Esophagus muscularis mucosa (tissue), 4 donors: ENCODE results near the gene ANKRD17. TPM values are rescaled to one million over a fixed set of nuclear protein-coding genes. Genes with fewer than 3 reads are reported as not detected.
"Not testable (repeated sequence)": the region's sequence is repeated elsewhere in the genome, so short reads cannot be mapped to it uniquely, and the experiment has no call there.

Experiments
- DNase-seq: peaks from one replicate; pipeline ENCODE4 v3.0.0-alpha.2; 2017; ENCODE audit errors: extremely low spot score
- H3K27ac ChIP-seq, 4 donors: fragments of 200-600 bp; sonication (generic); replicated peaks in 1 of 4; 1 replicate in 3 of 4; 2 replicates in 1 of 4; pipeline ENCODE4 v1.5.1; 2016 to 2019; ENCODE audit warnings: mild to moderate bottlenecking in 1 of 4
- H3K27me3 ChIP-seq, 4 donors: fragments of 200-600 bp; sonication (generic); one replicate each; pipeline versions ENCODE4 v1.5.1 to v1.6.0; 2016 to 2019
- H3K36me3 ChIP-seq, 4 donors: fragments of 200-600 bp; sonication (generic); one replicate each; pipeline ENCODE4 v1.5.1; 2016 to 2019
- H3K4me1 ChIP-seq, 4 donors: fragments of 200-600 bp; sonication (generic); one replicate each; pipeline ENCODE4 v1.5.1; 2016 to 2019
- H3K4me3 ChIP-seq, 4 donors: fragments of 200-600 bp; sonication (generic); 1 replicate in 2 of 4; 2 replicates in 2 of 4; pipeline ENCODE4 v1.5.1; 2016 to 2019; ENCODE audit warnings: mild to moderate bottlenecking in 4 of 4, moderate library complexity in 1 of 4
- H3K9me3 ChIP-seq, 4 donors: fragments of 200-600 bp; sonication (generic); 1 replicate in 3 of 4; 2 replicates in 1 of 4; pipeline ENCODE4 v1.5.1; 2016 to 2019
- EP300 ChIP-seq: sonication (generic); formaldehyde crosslinking; IDR thresholded peaks from one replicate; pipeline ENCODE4 v1.6.1; 2017; ENCODE audit warnings: antibody characterized with exemption
- POLR2A ChIP-seq: fragments of 450-650 bp; IDR thresholded peaks from one replicate; pipeline ENCODE4 v1.6.1; 2017; ENCODE audit warnings: antibody characterized with exemption, moderate library complexity, mild to moderate bottlenecking, low read depth
- POLR2AphosphoS5 ChIP-seq, 2 donors: sonication (generic); formaldehyde crosslinking; IDR thresholded peaks; one replicate each; pipeline ENCODE4 v1.6.1; 2017; ENCODE audit warnings: antibody characterized with exemption in 2 of 2
- WGBS: methylation state at CpG from one replicate; pipeline ENCODE4 v1.1.5; 2018; 5-methylcytosine and 5-hydroxymethylcytosine counted together
- intact Hi-C: fragments of 100-400 bp; cut with DNase I; formaldehyde crosslinking; loops from one replicate; pipeline ENCODE4 v1.15.1; 2023
- total RNA-seq, 4 donors: library from RNA; depleted of rRNA; stranded (reverse); fragments of >200 nt; gene quantifications; one replicate each; pipeline versions ENCODE4 v1.1.0 to v1.2.1, GENCODE V29; 2016
- TF ChIP-seq, protein P1 (sequence below), 3 experiments: fragments of 200-600 bp in 2 of 3; fragments of 450-650 bp in 1 of 3; sonication (generic) in 2 of 3; IDR thresholded peaks; one replicate each; pipeline ENCODE4 v1.5.1; 2017 to 2019; ENCODE audit warnings: antibody characterized with exemption in 3 of 3, mild to moderate bottlenecking in 2 of 3, moderate library complexity in 1 of 3

ANKRD17 gene
- total RNA-seq, 4 donors from 2014 or later = 47.9 to 58.1 (median 54.7) TPM

DNA sequence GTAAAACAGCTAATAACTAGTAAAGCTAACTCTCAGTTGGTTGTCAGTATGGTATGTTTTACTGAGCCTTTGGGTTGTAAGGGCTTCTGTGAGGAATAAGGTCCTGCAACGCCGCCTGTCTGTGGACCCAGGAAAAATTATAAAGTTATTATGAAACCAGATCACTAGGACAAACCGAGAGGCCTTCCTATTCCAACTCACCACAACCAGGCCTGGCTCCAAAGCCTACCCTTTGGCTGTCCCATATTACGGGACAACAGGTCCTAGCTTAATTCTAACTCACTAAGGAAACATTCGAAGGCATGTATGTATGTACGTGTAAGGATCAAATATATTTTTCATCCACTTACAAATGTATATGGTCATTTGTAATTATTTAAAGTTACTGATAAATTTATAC, 1.4 kb downstream of the ANKRD17 start:
- peak overlapping the region; percentile 80 to 98 (median 86) for H3K4me3 ChIP-seq
- intact Hi-C loops = loop anchor here (5.0 kb wide), 1 partner anchor 110 kb away; no protein-coding TSS in a partner anchor
- H3K4me1 ChIP-seq = peaks cover 61 to 75% (median 71%) of the 10 kb centered on the region in 4 donors
- no peaks in the 10 kb centered on the region for H3K27me3 ChIP-seq
- peak; percentile 93 for DNase-seq
- peaks cover 0 to 8% (median 0%) of the 10 kb centered on the region in 4 donors for H3K36me3 ChIP-seq
- WGBS = under 1% methylated on average over 6 of the region's 6 CpGs
- TF ChIP-seq EP300 (no peak), POLR2AphosphoS5 (IDR thresholded peaks at IDR 0.05) (peak; percentile 58 to 63), POLR2A (no peak)
- TF ChIP-seq, protein P1, sequence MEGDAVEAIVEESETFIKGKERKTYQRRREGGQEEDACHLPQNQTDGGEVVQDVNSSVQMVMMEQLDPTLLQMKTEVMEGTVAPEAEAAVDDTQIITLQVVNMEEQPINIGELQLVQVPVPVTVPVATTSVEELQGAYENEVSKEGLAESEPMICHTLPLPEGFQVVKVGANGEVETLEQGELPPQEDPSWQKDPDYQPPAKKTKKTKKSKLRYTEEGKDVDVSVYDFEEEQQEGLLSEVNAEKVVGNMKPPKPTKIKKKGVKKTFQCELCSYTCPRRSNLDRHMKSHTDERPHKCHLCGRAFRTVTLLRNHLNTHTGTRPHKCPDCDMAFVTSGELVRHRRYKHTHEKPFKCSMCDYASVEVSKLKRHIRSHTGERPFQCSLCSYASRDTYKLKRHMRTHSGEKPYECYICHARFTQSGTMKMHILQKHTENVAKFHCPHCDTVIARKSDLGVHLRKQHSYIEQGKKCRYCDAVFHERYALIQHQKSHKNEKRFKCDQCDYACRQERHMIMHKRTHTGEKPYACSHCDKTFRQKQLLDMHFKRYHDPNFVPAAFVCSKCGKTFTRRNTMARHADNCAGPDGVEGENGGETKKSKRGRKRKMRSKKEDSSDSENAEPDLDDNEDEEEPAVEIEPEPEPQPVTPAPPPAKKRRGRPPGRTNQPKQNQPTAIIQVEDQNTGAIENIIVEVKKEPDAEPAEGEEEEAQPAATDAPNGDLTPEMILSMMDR (IDR thresholded peaks at IDR 0.05) = peak; percentile 75 to 89 (median 76)
- no peaks in the 10 kb centered on the region for H3K9me3 ChIP-seq
- peak overlapping the region; percentile 94 to 98 (median 96) for H3K27ac ChIP-seq

DNA sequence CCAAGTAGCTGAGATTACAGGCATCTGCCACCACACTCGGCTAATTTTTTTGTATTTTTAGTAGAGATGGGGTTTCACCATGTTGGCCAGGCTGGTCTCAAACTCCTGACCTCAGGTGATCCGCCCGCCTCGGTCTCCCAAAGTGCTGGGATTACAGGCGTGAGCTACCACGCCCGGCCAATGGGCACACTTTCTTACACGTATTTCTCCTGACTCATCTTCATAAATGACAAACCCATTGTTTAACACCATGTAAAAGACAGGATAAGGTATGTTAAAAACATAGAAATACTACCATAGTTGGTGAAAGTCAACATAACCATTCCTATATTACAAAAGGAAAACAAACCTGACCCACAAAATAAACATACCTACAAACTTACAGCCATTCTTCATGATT, 2.8 kb downstream of the ANKRD17 start:
- DNase-seq, H3K27ac ChIP-seq, H3K36me3 ChIP-seq, H3K9me3 ChIP-seq, H3K27me3 ChIP-seq: not testable (repeated sequence)
- intact Hi-C loops = loop anchor here (5.0 kb wide), 1 partner anchor 109 kb away; no protein-coding TSS in a partner anchor
- Histone ChIP-seq H3K4me1 (peaks cover 61 to 79% (median 71%) of the 10 kb centered on the region in 4 donors), H3K4me3 (peak overlapping the region in 2 of 4 donors; percentile 83 to 98)
- 88% methylated on average over 8 of the region's 8 CpGs for whole genome bisulfite sequencing

DNA sequence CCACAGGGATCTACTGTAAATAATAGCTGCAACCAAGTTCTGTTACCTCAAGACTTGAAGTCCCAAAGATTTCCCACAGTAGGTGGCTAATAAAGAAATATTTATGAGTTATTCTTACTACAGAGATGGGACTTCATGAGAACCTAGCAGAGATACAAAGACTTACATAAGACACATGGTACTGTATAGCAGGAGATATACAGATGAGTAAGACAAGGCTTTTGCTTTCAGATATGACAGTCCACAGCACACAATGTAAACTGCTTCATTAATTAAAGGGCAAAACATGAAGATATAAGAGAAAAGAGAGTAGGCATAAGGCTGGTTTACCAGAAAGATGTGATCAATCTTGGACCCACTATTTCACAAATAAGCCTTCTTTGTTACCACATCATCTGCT, 6.6 kb downstream of the ANKRD17 start:
- Histone ChIP-seq H3K4me1 (peaks cover 52 to 60% (median 56%) of the 10 kb centered on the region in 4 donors), H3K36me3 (peaks cover 0 to 8% (median 0%) of the 10 kb centered on the region in 4 donors)
- TF ChIP-seq, protein P1 (IDR thresholded peaks at IDR 0.05) = no peak
- TF ChIP-seq POLR2A (no peak), POLR2AphosphoS5 (IDR thresholded peaks at IDR 0.05) (no peak), EP300 (no peak)

DNA sequence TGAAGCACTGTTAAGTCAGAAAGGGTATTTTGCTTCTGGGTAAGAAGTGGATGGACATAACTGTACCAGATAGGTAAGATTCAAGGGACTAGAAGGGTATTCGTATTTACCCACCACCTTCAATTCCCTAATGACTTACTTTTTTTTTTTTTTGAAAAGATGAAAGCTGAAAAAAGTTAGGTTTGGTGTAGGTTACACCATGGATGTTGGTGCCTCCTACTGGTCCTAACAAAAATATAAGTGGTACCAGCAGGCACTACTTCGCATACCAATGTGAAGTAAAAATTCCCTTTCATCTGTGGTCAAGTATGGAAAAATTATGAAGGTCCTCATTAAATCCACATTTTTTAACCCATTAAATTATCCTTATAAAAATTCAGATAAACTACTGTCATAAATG, 7.2 kb downstream of the ANKRD17 start:
- Histone ChIP-seq H3K27ac (no peak overlapping the region), H3K27me3 (no peaks in the 10 kb centered on the region), H3K4me3 (no peak overlapping the region), H3K36me3 (peaks cover 0 to 8% (median 0%) of the 10 kb centered on the region in 4 donors), H3K4me1 (peaks cover 50 to 60% (median 53%) of the 10 kb centered on the region in 4 donors), H3K9me3 (no peaks in the 10 kb centered on the region)
- intact Hi-C loops = no loop called here
- 93% methylated on average over 2 of the region's 2 CpGs for WGBS
- DNase-seq = no peak
- TF ChIP-seq EP300 = no peak
- TF ChIP-seq, protein P1 (IDR thresholded peaks at IDR 0.05) = peak in 1 of 3 experiments; percentile 23

More for the DNA sequence above, 6.6 kb downstream of the ANKRD17 start:
- Histone ChIP-seq H3K27ac (no peak overlapping the region), H3K4me3 (no peak overlapping the region), H3K9me3 (no peaks in the 10 kb centered on the region), H3K27me3 (no peaks in the 10 kb centered on the region)
- no peak for DNase-seq
- intact Hi-C loops = no loop called here

DNA sequence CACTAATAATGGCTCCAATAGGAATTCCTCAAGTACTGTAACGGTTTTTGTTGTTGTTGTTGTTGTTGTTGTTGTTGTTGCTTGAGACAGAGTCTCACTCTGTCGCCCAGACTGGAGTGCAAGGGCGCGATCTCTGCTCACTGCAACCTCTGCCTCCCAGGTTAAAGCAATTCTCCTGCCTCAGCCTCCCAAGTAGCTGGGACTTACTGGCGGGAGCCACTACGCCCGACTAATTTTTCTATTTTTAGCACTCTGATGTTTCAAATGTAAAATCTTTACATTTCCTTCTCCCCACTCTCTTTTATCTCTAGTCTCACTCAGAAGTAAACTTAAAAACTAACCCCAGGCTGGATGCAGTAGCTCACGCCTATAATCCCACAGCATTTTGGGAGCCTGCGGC, 8.0 kb downstream of the ANKRD17 start:
- intact Hi-C loops = no loop called here
- WGBS = 93% methylated on average over 9 of the region's 9 CpGs
- Histone ChIP-seq H3K36me3 (peaks cover 0 to 8% (median 0%) of the 10 kb centered on the region in 4 donors), H3K27me3 (no peaks in the 10 kb centered on the region), H3K4me3 (no peak overlapping the region), H3K27ac (no peak overlapping the region), H3K4me1 (peaks cover 42 to 60% (median 51%) of the 10 kb centered on the region in 4 donors), H3K9me3 (no peaks in the 10 kb centered on the region)
- TF ChIP-seq POLR2AphosphoS5 (IDR thresholded peaks at IDR 0.05) = no peak
- TF ChIP-seq, protein P1 (IDR thresholded peaks at IDR 0.05) = no peak
- no peak for TF ChIP-seq EP300
- no peak for TF ChIP-seq POLR2A
- DNase-seq = no peak
